Fibroblast of skin of left biceps (primary cell): Measurements from ENCODE around the gene MFSD6.
"Not testable (repeated sequence)": the region's sequence is repeated elsewhere in the genome, so short reads cannot be mapped to it uniquely, and the experiment has no call there.

ENCODE experiments used
- DNase-seq, 2 experiments: peaks; one replicate each; pipeline ENCODE4 v3.0.0-alpha.2; 2013; ENCODE audit warnings: low read depth in 2 of 2

MFSD6 gene

DNA sequence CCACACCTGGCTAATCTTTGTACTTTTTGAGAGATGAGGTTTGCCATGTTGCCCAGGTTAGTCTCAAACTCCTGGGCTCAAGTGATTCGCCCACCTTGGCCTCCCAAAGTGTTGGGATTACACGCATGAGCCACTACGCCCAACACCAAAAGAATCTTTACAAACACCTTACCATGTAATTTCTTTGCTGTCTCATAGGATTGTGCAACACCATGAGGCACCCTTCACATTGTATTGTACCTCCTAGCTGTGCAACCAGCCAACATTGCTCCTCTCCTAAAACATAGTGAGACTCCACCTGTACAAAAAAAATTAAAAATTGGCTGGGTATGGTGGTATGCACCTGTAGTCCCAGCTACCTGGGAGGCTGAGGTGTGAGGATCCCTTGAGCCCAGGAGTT is 3.1 kb upstream of the MFSD6 start:
- DNase-seq, result no peak

GRCh38 chr2:190405995-190406394 is 2.2 kb upstream of the MFSD6 start:
- no peak for DNase-seq

DNA sequence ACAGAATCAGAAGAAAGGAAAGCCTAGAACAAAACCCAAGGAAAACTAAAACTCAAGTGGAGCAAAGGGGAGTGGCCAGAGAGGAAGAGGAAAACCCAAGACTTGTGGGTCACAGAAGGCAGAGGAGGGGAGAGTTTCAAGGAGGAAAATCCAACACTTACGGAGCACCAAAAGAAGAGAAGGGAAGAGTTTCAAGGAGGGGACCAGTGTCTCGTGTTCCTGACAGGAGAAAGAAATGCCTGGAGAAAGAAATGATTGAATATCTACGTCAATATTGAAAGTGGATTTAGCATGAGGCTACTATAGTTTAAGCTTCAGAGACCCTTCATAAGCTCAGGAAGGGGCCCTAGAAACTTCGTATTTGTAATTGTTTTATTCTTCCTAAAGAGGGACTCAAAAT is 1.4 kb upstream of the MFSD6 start:
- no peak for DNase-seq

- no peak for DNase-seq
These were observed 901 bp upstream of the MFSD6 start for GRCh38 chr2:190407246-190407661.

GRCh38 chr2:190408538-190409271 is 550 bp downstream of the MFSD6 start:
- no peak for DNase-seq

- DNase-seq, result no peak
These were observed 1.5 kb downstream of the MFSD6 start for GRCh38 chr2:190409616-190410015.

GRCh38 chr2:190410166-190410565 is 2.0 kb downstream of the MFSD6 start:
- DNase-seq, result no peak

- no peak for DNase-seq
These were observed 4.8 kb downstream of the MFSD6 start for GRCh38 chr2:190412966-190413365.

DNA sequence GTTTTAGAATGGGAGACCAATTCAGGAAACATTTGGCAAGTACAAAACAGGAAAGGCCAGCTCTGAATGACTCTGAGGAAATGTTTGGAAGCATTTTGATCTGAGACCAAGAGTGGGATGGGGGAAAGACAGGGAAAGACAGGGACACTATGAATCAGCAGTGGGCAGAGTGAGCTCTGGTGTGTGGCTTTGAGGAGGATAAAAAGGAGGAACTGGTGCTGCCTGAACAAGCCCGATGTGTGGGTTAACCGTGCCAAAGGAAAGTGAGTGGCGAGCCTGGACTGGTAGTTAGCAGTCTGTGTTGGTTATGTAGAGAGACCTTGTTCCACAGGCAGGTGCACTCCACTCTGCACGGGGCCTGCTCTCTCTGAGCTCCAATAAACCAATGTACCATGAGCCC is 5.3 kb downstream of the MFSD6 start:
- DNase-seq, result no peak

DNA sequence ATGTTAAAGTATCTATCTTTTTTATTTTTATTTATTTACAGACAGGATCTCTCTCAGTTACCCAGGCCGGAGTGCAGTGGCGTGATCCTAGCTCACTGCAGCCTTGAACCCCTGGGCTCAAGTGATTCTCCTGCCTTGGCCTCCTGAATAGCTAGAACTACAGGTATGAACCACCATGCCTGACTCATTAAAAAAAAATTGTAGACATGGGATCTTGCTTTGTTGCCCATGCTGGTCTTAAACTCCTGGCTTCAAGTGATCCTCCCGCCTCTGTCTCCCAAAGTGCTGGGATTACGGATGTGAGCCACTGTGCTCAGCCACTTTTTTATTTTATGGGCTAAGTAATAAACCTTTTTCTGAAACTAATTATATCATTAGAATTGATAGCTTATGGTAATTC is 7.1 kb downstream of the MFSD6 start:
- DNase-seq, result no peak

GRCh38 chr2:190415794-190416775 is 7.9 kb downstream of the MFSD6 start:
- no peak for DNase-seq

DNA sequence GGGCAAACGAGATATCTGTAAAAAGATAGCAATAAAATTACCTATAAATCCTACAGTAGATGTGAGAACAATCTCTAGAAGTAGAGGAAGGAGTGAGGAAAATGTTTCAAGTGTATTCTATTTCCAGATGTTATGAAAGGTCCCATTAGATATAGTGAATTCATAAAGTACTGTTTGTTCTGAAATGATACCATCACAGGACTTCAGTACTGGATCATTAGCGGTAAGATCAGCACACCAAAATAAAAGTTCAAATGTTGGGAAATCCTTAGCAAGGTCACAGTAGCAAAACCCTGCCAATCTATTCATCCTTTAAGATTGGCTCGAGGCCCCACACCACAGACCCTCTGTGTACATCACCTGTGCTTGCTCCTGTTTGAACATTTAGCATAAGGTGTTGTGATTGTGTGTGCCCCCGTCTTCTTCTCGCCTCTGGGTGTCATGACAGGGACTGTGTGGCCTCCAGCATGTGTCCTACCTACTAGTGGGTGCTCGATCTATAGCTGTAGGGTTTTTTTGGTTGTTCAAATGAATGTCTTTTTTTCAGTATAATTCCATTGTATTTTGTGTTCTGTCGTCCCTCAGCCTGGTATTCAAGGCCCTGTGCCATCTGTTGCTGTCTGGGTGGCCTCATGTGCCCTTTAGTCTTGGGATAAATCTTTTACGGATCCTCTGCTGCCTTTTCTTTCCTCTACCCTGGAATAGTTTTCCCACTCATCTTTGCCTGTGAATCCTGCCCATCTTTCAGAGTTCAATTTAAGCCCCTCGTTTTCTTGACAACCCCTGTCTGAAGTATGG is 9.1 kb downstream of the MFSD6 start:
- no peak for DNase-seq

GRCh38 chr2:190418727-190419126 is 10.6 kb downstream of the MFSD6 start:
- no peak for DNase-seq

GRCh38 chr2:190420801-190421200 is 12.6 kb downstream of the MFSD6 start:
- DNase-seq, result no peak

DNA sequence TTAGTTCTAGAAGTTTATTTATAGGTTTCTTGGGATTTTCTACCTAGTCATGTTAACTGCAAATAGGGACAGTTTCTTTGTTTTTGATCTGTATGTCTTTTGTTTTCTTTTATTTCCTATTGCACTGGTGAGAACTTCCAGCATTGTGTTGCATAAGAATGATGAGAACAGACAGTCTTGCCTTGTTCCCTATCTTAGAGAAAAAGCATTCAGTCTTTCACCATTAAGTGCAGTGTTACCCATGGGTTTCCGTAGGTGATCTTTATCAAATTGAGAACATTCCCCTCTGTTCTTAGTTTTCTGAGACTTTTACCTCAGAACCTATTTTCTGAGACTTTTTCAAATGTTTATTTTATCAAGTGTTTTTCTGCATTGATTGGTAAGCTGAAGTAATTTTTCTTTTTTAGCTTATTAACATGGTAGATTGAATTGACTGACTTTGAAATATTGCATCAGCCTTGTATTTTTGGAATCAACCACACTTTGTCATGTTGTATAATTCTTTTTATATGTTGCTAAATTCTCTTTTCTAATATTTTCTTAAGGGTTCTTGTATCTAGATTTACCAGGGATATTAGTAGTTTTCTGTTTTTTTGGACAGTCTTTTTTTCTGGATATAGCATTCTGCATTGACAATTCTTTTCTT is 17.2 kb downstream of the MFSD6 start:
- no peak for DNase-seq

DNA sequence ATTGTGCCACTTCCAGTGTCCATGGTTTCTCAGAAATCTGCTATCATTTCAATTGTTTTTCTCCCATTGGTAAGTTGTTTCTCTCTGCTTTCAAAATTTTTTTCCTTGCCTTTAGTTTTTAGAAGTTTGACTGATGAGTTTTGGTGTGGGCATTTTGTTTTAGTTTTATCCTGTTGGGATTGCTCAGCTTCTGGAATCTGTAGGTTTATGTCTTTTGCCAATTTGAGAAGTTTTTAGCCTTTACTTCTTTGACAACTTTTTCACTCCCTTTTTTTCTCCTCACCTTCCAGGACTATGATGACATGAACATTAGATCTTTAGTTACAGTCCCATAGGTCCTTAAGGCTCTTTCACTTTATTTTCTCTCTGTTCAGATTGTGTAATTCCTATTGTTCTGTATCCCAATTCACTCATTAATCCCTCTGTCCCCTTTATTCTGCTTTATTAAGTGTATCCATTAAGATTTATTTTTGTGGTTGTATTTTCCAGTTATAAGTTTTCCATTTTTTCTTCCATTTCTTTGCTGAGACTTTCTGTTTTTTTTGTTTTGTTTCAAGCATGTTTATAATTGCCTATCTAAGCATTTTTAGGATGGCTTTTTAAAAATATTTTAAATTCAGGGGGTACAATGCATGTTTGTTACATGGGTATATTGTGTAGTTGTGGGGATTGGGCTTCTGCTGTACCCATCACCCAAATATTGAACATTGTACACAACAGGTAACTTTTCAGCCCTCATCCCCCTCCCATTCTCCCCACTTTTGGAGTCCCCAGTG is 17.9 kb downstream of the MFSD6 start:
- DNase-seq, result no peak

GRCh38 chr2:190430866-190431265 is 22.7 kb downstream of the MFSD6 start:
- not testable (repeated sequence) for DNase-seq

GRCh38 chr2:190431907-190432306 is 23.8 kb downstream of the MFSD6 start:
- DNase-seq, result no peak

GRCh38 chr2:190432567-190433231 is 24.5 kb downstream of the MFSD6 start:
- no peak for DNase-seq

GRCh38 chr2:190435031-190435670 is 27.0 kb downstream of the MFSD6 start:
- no peak for DNase-seq
